Activated T-helper 17 cell treated with anti-CD3 and anti-CD28 coated beads, Interleukin-2, amount 50 U/mL, for 72 hours (primary cell): ENCODE measurements around the gene HCFC1. TPM values are rescaled to one million over a fixed set of nuclear protein-coding genes. Genes with fewer than 3 reads are reported as not detected.

Experiments used
- ATAC-seq: fragments of 150-1000 bp; cut with Tn5 transposase; replicated peaks from 2 replicates; pipeline ENCODE4 v1.10.0; 2021; ENCODE audit warnings: mild to moderate bottlenecking, moderate library complexity
- H3K27ac Mint-ChIP-seq: one replicate; pipeline ENCODE4 v1.8.0; 2022; ENCODE audit warnings: mixed read lengths
- H3K27me3 Mint-ChIP-seq: one replicate; pipeline ENCODE4 v1.8.0; 2022; ENCODE audit warnings: mixed read lengths
- H3K36me3 Mint-ChIP-seq: one replicate; pipeline ENCODE4 v1.8.0; 2022; ENCODE audit warnings: low read depth, mild to moderate bottlenecking, mixed read lengths
- H3K4me1 Mint-ChIP-seq: one replicate; pipeline ENCODE4 v1.8.0; 2022; ENCODE audit warnings: mixed read lengths
- H3K4me3 Mint-ChIP-seq: one replicate; pipeline ENCODE4 v1.8.0; 2022; ENCODE audit warnings: mild to moderate bottlenecking, mixed read lengths
- H3K9me3 Mint-ChIP-seq: one replicate; pipeline ENCODE4 v1.8.0; 2022; ENCODE audit warnings: mixed read lengths
- total RNA-seq, 2 donors: library from RNA; stranded (reverse); gene quantifications; one replicate each; pipeline ENCODE4 v1.2.3, GENCODE V29; 2022

Gene HCFC1
- total RNA-seq, 2 donors from 2014 or later, result 85.5 to 134 TPM

DNA sequence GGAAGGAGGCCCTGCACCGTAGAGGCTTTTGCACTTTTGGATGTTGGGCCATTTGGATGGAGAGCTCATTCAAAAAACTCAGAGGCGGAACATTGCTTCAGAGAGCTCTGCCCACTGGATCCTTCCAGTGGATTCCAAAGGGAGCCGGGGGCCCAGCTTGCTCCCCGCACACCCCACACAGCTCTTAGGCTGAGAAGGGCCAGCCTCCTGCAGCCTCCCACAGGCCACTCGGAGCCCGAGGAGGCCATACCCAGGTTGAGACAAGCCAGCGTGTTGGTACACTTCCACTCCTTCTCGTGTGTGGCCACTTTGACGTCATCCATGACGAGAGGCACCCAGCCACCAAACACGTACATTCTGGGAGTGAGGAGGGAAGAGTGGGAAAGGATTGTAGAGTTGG, 10.3 kb downstream of the HCFC1 start:
- Mint-ChIP-seq H3K27me3 (no peaks in the 10 kb centered on the region), H3K36me3 (peaks cover 72% of the 10 kb centered on the region), H3K4me3 (no peak overlapping the region), H3K9me3 (no peaks in the 10 kb centered on the region), H3K27ac (no peak overlapping the region), H3K4me1 (no peaks in the 10 kb centered on the region)
- ATAC-seq, result no peak

DNA sequence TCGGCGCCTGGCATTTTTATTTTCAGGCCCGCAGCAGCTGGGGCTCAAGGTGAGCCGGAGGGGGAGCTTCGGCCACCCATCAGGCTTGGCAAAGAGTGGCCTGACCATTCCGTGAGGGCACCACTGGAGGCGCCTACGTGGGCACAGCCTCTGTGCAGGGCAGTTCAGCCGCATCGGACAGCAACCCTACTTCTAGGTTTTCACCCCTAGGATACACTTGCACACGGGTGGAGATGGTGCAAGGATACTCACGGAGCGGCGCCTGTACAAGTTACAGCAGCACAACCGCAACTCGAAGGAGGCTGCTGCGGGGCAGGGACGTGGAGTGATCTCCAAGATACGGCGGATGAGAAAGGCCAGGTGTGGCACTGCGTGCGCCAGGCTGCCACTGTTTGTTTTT, 10.8 kb downstream of the HCFC1 start:
- no peak overlapping the region for H3K4me3 Mint-ChIP-seq
- H3K27ac Mint-ChIP-seq, result no peak overlapping the region
- H3K27me3 Mint-ChIP-seq, result no peaks in the 10 kb centered on the region
- no peak for ATAC-seq
- no peaks in the 10 kb centered on the region for H3K4me1 Mint-ChIP-seq
- no peaks in the 10 kb centered on the region for H3K9me3 Mint-ChIP-seq
- peaks cover 72% of the 10 kb centered on the region for H3K36me3 Mint-ChIP-seq

DNA sequence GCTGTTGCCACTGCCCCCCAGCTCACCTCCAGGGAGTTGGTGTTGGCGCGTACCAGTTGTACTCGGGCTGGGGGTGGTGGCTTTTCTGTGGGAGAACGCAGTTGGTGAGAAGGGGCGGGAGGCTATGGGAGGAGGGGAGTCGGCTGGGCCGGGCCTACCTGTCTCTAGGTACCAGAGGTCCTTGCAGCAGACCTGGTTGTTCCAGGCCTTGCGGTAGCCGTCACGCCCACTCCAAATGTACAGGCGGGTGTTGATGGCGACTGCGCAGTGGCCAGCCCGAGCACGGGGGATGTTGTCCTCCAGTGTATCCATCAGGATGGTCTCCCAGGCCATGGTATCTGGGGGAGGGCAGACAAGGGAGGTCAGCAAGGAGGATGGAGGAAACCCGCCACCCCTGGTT, 11.5 kb downstream of the HCFC1 start:
- no peak for ATAC-seq
- Mint-ChIP-seq H3K4me3 (no peak overlapping the region), H3K27me3 (no peaks in the 10 kb centered on the region), H3K9me3 (no peaks in the 10 kb centered on the region), H3K36me3 (peaks cover 73% of the 10 kb centered on the region), H3K4me1 (no peaks in the 10 kb centered on the region), H3K27ac (no peak overlapping the region)

DNA sequence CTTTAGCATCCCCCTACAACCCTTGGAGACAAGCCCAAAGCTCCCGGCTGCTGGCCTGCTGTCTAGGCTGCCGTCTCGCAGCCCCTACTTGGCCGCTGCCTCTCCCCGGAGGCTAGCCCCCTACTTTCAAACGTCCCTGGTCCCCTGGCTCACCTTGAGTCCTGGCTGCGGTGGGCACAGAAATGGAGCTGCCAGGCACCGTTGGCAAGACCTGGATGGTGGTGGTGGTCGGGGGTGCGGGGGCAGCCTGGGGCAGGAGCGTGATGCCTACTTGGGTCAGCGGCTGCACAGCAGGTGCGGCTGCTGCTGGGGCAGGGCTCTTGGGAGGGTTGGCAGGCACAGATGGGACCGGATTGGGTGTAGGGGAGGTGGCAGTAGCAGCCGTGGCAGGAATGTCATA, 12.0 kb downstream of the HCFC1 start:
- no peak for ATAC-seq
- no peak overlapping the region for H3K4me3 Mint-ChIP-seq
- H3K27ac Mint-ChIP-seq, result no peak overlapping the region
- H3K27me3 Mint-ChIP-seq, result no peaks in the 10 kb centered on the region
- no peaks in the 10 kb centered on the region for H3K4me1 Mint-ChIP-seq
- peaks cover 70% of the 10 kb centered on the region for H3K36me3 Mint-ChIP-seq
- H3K9me3 Mint-ChIP-seq, result no peaks in the 10 kb centered on the region

DNA sequence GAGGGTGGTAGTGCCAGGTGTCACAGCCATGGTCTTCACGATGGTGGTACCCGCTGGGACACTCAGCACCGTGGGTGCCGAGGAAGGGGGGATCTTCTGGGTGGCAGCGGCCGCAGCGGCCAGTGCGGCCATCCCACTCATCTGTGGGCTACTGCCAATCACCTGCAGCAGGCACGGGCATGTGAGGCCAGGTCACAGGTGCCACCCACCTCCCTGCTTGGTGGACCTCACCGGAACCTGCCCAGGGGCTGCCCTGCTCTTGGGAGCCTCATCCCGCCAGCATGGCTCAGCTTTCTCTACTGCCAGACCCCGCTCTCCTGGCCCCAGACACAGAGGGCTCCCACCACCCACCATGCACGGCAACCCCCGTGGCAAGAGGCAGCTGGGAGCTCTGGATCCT, 13.0 kb downstream of the HCFC1 start:
- no peak for ATAC-seq
- Mint-ChIP-seq H3K9me3 (no peaks in the 10 kb centered on the region), H3K36me3 (peaks cover 79% of the 10 kb centered on the region), H3K4me3 (no peak overlapping the region), H3K27me3 (no peaks in the 10 kb centered on the region), H3K4me1 (no peaks in the 10 kb centered on the region), H3K27ac (no peak overlapping the region)

DNA sequence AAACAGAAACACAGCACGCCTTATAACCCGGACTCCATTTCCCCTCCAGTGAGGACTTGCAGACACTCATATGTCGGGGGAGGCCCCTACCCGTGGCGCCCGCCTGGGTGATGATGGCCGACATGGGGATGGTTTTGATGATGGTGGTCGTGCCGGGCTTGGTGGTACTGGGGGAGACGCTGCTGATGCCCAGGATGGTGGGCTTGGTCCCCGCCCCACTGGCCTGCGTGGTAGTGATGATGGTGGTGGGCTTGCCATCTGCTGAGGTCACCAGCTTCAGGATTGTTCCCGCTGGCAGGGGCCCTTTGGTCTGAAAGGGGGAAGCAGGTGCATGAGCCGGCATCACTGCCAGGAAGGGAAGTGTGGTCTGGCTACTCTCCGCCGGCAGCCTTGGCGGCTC, 14.4 kb downstream of the HCFC1 start:
- H3K9me3 Mint-ChIP-seq, result no peaks in the 10 kb centered on the region
- no peak overlapping the region for H3K27ac Mint-ChIP-seq
- no peak overlapping the region for H3K4me3 Mint-ChIP-seq
- no peak for ATAC-seq
- no peaks in the 10 kb centered on the region for H3K4me1 Mint-ChIP-seq
- no peaks in the 10 kb centered on the region for H3K27me3 Mint-ChIP-seq
- H3K36me3 Mint-ChIP-seq, result peaks cover 81% of the 10 kb centered on the region

DNA sequence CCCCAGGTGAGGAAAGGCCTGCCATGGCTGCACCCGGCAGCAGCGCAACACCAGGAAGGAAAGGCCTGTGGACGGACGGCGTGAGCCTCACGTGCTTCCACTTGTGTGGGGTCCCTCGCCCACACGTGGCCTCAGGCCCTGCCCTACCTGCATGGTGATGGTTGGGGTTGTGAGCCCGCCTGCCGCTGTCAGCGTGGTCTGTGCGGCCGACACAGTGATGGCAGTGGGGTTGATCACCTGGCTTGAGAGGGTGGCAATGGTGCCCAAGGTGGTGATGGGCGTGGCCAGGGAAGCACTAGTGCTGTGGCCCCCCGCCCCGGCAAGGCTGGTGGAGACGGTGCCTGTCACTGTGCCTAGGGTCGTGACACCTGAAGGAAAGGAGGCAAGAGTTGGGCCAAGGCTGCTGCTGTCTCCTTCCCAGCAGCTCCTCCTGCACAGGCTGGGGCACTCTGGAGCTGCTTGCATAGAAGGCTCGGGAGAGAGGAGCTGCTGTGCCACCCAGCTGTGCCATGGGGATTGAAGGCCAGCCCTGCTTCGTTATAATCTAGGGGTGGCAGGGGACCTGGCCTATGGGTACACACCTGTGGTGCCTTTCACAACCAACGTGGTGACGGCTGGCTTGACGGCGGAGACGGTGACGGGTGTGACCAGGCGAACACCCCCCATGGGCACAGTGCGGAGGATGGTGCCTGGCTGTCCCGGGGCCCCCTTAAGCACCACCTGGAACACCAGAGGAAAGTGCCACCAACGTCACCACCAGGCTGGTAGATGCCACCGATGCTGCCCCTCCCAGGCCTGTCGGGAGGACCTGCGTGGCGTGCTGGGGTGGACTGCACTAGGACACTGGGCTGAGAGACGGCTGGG, 15.3 kb downstream of the HCFC1 start:
- Mint-ChIP-seq H3K36me3 (peaks cover 80% of the 10 kb centered on the region), H3K4me1 (no peaks in the 10 kb centered on the region), H3K4me3 (no peak overlapping the region), H3K27me3 (no peaks in the 10 kb centered on the region), H3K27ac (no peak overlapping the region), H3K9me3 (no peaks in the 10 kb centered on the region)
- ATAC-seq, result no peak

DNA sequence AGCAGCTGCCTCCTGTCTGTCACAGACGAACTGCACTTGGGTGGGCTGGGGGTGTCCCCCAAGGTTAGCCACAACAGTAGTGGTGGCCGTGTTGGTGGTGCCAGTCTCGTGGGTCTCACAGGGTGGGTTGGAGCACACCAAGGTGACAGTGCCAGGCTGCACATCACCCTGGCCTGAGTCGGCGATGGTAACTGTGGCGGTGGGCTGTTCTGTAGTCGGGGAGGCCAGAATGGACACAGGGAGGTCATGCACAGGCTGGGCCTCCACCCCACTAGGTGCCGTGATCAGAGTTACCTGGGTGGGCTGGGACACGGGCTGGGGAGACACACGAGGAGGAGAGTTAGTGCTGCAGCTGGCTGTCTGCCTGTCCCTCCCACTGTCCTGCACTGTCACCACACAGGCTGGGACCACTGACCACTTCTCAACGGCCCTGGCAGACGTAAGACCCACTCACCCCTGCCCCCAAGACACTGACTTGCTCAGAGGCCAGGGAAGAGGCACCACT, 16.3 kb downstream of the HCFC1 start:
- Mint-ChIP-seq H3K36me3 (peaks cover 80% of the 10 kb centered on the region), H3K4me1 (no peaks in the 10 kb centered on the region), H3K27ac (no peak overlapping the region), H3K4me3 (no peak overlapping the region), H3K9me3 (no peaks in the 10 kb centered on the region), H3K27me3 (no peaks in the 10 kb centered on the region)
- no peak for ATAC-seq

DNA sequence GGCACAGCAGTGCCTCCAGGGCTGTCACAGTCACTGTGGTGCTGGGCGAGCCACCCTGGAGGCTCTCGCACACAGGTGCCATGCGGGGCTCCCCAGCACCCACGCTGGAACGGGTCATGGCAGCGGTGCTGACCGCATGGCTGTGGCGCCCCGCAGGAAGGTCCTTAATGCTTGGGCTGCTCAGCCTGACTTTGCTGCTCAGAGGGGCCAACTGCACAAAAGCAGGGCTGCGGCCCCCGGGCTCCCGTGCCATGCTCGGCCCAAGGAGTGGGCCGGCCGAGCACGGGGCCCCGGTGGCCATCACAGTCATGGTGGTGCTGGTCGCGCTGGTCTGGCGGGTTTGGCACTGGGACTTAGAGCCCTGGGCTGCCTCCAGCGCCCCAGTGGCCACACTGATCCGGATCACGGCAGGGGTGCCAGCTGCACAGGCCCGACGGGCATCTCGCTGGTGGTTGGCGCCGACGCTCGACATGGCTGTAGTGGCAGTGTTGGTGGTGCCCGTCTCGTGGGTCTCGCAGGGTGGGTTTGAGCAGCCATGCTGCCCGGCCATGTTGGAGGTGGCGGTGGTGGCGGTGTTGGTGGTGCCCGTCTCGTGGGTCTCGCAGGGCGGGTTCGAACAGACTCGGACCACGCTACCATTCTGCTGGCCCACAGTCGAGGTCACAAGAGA, 16.9 kb downstream of the HCFC1 start:
- H3K4me3 Mint-ChIP-seq, result no peak overlapping the region
- no peaks in the 10 kb centered on the region for H3K4me1 Mint-ChIP-seq
- H3K27me3 Mint-ChIP-seq, result no peaks in the 10 kb centered on the region
- no peaks in the 10 kb centered on the region for H3K9me3 Mint-ChIP-seq
- no peak for ATAC-seq
- no peak overlapping the region for H3K27ac Mint-ChIP-seq
- peaks cover 79% of the 10 kb centered on the region for H3K36me3 Mint-ChIP-seq

DNA sequence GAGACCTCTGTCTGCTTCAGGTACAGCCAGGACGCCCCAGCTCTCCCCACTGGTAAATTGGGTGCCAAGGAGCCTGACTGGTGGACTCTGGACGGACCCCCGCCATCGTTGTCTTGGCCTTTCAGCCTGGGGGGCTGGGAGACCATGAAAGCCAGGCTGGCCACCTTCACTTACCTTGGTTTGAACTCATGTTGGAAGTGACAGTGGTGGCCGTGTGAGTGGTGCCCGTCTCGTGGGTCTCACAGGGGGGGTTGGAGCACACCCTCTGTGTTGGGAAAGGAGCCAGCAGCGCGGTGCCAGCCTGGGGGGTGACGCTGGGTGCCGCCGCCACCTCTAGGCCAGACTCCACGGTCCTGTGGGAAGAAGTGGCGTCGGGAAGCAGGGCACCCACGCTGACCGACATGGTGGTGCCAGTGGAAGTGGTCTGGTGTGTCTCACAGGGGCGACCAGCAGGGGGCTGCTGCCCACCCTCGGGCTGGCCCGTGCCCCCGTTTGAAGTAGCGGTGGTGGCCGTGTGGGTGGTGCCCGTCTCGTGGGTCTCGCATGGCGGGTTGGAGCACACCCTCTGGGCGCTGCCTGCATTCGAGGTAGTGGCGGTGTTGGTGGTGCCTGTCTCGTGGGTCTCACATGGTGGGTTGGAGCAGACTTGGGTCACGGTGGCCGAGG, 17.6 kb downstream of the HCFC1 start:
- Mint-ChIP-seq H3K4me1 (no peaks in the 10 kb centered on the region), H3K27me3 (no peaks in the 10 kb centered on the region), H3K36me3 (peaks cover 82% of the 10 kb centered on the region), H3K9me3 (no peaks in the 10 kb centered on the region), H3K27ac (no peak overlapping the region), H3K4me3 (no peak overlapping the region)
- peak; percentile 8 for ATAC-seq

DNA sequence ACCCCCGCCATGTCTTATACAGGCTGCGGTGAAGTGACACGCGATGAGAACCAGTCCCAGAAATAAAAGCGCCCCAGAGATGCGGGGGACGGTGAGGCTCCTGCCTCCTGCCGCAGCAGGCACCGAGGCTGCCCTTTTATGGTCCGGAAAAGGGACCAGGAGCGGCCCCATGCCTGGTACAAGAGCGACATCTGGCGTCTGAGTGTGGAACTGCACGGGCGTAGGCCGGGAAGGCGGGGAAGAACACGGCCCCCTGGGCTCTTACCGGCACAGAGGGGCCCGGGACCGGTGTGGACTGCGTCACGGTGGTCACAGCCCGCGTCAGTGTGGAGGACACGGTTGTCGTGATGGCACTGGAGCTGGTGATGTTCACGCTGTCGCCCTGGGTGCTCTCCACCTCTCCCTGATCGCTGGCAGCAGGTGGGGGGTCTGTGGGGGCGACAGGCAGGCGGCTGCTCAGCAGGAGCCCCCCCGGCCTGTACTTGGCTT, 18.2 kb downstream of the HCFC1 start:
- Mint-ChIP-seq H3K4me1 (no peaks in the 10 kb centered on the region), H3K27ac (no peak overlapping the region), H3K4me3 (no peak overlapping the region), H3K36me3 (peaks cover 82% of the 10 kb centered on the region), H3K9me3 (no peaks in the 10 kb centered on the region), H3K27me3 (no peaks in the 10 kb centered on the region)
- peak; percentile 75 for ATAC-seq

DNA sequence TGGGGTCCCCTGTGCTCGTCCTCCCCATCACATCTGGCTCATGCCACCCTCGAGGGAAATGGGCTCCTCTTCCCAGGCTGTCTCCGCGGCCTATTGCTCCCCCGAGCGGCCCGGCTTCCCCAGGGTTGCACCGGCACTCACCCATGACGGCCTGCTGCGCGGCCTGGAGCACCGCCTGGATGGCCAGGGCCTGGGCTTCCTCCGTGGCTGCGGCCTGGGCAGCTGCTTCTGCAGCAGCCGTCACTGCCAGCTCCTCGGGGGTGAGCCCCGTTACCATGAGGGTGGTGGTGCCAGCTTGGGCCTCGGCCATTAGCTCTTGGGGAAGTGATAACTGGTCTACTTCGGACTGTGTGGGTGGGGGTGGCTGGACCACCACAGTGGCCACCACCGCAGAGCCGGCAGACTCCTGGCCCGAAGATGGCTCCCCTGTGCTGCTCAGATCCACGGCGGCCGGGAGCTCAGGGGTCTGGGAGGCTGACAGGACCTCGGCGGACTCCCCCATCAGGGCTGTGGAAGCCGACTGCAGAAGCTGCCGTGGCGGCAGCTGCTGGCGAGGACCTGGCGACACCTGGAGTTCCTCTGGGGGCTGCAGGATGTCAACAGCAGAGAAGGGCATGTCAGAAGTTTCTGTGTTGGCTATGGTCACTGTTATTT, 19.1 kb downstream of the HCFC1 start:
- ATAC-seq, result no peak
- Mint-ChIP-seq H3K4me1 (peaks cover 2% of the 10 kb centered on the region), H3K27ac (no peak overlapping the region), H3K9me3 (no peaks in the 10 kb centered on the region), H3K4me3 (no peak overlapping the region), H3K36me3 (peaks cover 85% of the 10 kb centered on the region), H3K27me3 (no peaks in the 10 kb centered on the region)

DNA sequence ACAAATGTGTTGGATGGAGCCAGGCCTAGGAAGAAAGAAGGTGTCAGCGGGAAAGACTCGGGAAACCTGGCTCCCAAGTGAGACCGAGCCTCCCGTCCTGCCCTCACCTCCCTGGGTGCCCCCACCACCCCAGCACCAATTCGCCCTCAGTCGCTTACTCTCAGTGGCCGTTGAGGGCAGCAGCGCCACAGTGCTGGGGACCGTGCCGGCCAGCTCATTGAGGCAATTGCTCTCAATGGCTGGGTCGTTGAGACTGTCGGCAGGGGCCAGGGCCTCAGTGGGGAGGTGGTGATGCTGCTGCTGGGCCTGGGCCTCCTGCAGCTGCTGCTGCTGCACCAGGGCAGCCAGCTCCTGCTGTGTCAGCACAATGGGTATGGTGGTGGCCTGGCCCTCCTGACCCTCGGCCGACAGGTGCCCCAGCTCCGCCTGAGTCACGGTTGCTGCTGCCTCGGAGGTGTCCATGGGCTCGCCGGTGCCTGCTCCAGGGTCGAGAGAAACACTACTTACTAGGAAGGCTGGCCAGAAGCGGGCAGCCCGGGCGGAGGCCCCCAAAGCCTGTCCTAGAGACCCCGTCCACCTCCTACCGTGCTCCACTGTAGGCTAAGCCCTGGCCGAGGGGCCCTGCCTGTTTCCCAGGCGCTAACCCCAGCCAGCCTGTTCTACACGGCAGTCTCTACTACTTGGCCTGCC, 19.8 kb downstream of the HCFC1 start:
- Mint-ChIP-seq H3K27me3 (no peaks in the 10 kb centered on the region), H3K9me3 (no peaks in the 10 kb centered on the region), H3K27ac (no peak overlapping the region), H3K36me3 (peaks cover 82% of the 10 kb centered on the region), H3K4me3 (no peak overlapping the region), H3K4me1 (peaks cover 6% of the 10 kb centered on the region)
- no peak for ATAC-seq

DNA sequence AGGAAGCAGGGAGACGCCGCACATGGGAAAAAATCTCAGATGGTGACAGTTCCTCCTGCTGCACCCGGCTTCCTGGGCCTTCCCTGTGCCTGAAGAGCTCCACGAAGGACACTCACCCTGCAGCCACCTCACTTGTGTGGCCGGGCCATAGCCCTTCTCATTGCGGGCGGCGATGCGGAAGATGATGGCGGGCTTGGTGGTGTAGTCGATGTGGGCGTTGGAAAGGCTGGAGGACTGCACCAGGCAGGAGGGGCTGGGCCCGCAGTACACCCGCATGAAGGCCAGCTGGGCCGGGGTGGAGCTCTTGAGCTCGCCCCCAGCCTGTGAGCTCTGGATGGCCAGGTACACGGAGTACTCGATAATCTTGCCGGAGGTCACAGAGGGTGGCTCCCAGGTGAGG, 21.5 kb downstream of the HCFC1 start:
- no peaks in the 10 kb centered on the region for H3K27me3 Mint-ChIP-seq
- H3K9me3 Mint-ChIP-seq, result no peaks in the 10 kb centered on the region
- peaks cover 6% of the 10 kb centered on the region for H3K4me1 Mint-ChIP-seq
- H3K4me3 Mint-ChIP-seq, result no peak overlapping the region
- no peak overlapping the region for H3K27ac Mint-ChIP-seq
- peaks cover 66% of the 10 kb centered on the region for H3K36me3 Mint-ChIP-seq
- ATAC-seq, result no peak
